Type B pancreatic cell (in vitro differentiated cells): ENCODE data around the gene PFKP. TPM values are rescaled to one million over a fixed set of nuclear protein-coding genes. Genes with fewer than 3 reads are reported as not detected.

Experiments used
- DNase-seq: peaks from one replicate; pipeline ENCODE4 v3.0.0; 2021; ENCODE audit warnings: mixed read lengths; ENCODE audit not compliant: unreplicated experiment; ENCODE audit errors: extremely low spot score
- H3K27ac Mint-ChIP-seq: 2 replicates; pipeline ENCODE4 v1.8.0; 2021; ENCODE audit warnings: mild to moderate bottlenecking, mixed read lengths
- H3K27me3 Mint-ChIP-seq: 2 replicates; pipeline ENCODE4 v1.8.0; 2021; ENCODE audit warnings: mixed read lengths
- H3K36me3 Mint-ChIP-seq: 2 replicates; pipeline ENCODE4 v1.8.0; 2021; ENCODE audit warnings: mixed read lengths
- H3K4me1 Mint-ChIP-seq: one replicate; pipeline ENCODE4 v1.8.0; 2021; ENCODE audit warnings: mixed read lengths; ENCODE audit not compliant: unreplicated experiment
- H3K4me3 Mint-ChIP-seq: 2 replicates; pipeline ENCODE4 v1.8.0; 2021; ENCODE audit warnings: mild to moderate bottlenecking, mixed read lengths
- H3K9me3 Mint-ChIP-seq: 2 replicates; pipeline ENCODE4 v1.8.0; 2021; ENCODE audit warnings: mixed read lengths
- CTCF ChIP-seq: fragments of 200-600 bp; sonication (generic); conservative IDR thresholded peaks from 2 replicates; pipeline ENCODE4 v1.5.0; 2021; ENCODE audit warnings: antibody characterized with exemption, mild to moderate bottlenecking
- total RNA-seq: library from RNA; stranded (reverse); gene quantifications from 2 replicates; pipeline ENCODE4 v1.2.1, GENCODE V29; 2021; ENCODE audit warnings: low replicate concordance

PFKP gene
- total RNA-seq, 1 donor from 2014 or later = 48.8 TPM

GRCh38 chr10:3096149-3096548 lies 28.8 kb downstream of the PFKP start:
- Mint-ChIP-seq H3K4me3 (no peak overlapping the region), H3K9me3 (no peaks in the 10 kb centered on the region), H3K36me3 (peaks cover 21% of the 10 kb centered on the region), H3K27me3 (no peaks in the 10 kb centered on the region), H3K27ac (no peak overlapping the region), H3K4me1 (peaks cover 15% of the 10 kb centered on the region)
- no peak for DNase-seq
- TF ChIP-seq CTCF = no peak

- peaks cover 27% of the 10 kb centered on the region for H3K36me3 Mint-ChIP-seq
- H3K4me1 Mint-ChIP-seq = peaks cover 12% of the 10 kb centered on the region
- H3K27me3 Mint-ChIP-seq = no peaks in the 10 kb centered on the region
- no peak for DNase-seq
- no peak overlapping the region for H3K27ac Mint-ChIP-seq
- no peak for TF ChIP-seq CTCF
- H3K9me3 Mint-ChIP-seq = no peaks in the 10 kb centered on the region
- H3K4me3 Mint-ChIP-seq = no peak overlapping the region
Observed at GRCh38 chr10:3097160-3097559, 29.8 kb downstream of the PFKP start.

GRCh38 chr10:3098689-3099088 lies 31.3 kb downstream of the PFKP start:
- Mint-ChIP-seq H3K27me3 (no peaks in the 10 kb centered on the region), H3K4me3 (no peak overlapping the region), H3K4me1 (peaks cover 12% of the 10 kb centered on the region), H3K27ac (no peak overlapping the region), H3K36me3 (peaks cover 30% of the 10 kb centered on the region), H3K9me3 (no peaks in the 10 kb centered on the region)
- no peak for DNase-seq
- no peak for TF ChIP-seq CTCF

- peaks cover 4% of the 10 kb centered on the region for H3K4me1 Mint-ChIP-seq
- no peaks in the 10 kb centered on the region for H3K27me3 Mint-ChIP-seq
- H3K4me3 Mint-ChIP-seq = no peak overlapping the region
- no peak for TF ChIP-seq CTCF
- peaks cover 29% of the 10 kb centered on the region for H3K36me3 Mint-ChIP-seq
- H3K27ac Mint-ChIP-seq = no peak overlapping the region
- DNase-seq = no peak
- H3K9me3 Mint-ChIP-seq = no peaks in the 10 kb centered on the region
Observed at GRCh38 chr10:3099291-3100092, 32.1 kb downstream of the PFKP start.

- Mint-ChIP-seq H3K27me3 (no peaks in the 10 kb centered on the region), H3K27ac (no peak overlapping the region), H3K9me3 (no peaks in the 10 kb centered on the region), H3K4me3 (no peak overlapping the region), H3K4me1 (no peaks in the 10 kb centered on the region), H3K36me3 (peaks cover 26% of the 10 kb centered on the region)
- no peak for TF ChIP-seq CTCF
- DNase-seq = no peak
Observed at GRCh38 chr10:3100093-3100792, 32.9 kb downstream of the PFKP start.
